HG03108 (cell line): ENCODE results near the gene CPNE9.

Source experiments
- ATAC-seq: cut with Tn5 transposase; IDR thresholded peaks from one replicate; pipeline ENCODE4 v1.9.1; 2021; ENCODE audit warnings: moderate library complexity; ENCODE audit not compliant: unreplicated experiment

The CPNE9 gene

DNA sequence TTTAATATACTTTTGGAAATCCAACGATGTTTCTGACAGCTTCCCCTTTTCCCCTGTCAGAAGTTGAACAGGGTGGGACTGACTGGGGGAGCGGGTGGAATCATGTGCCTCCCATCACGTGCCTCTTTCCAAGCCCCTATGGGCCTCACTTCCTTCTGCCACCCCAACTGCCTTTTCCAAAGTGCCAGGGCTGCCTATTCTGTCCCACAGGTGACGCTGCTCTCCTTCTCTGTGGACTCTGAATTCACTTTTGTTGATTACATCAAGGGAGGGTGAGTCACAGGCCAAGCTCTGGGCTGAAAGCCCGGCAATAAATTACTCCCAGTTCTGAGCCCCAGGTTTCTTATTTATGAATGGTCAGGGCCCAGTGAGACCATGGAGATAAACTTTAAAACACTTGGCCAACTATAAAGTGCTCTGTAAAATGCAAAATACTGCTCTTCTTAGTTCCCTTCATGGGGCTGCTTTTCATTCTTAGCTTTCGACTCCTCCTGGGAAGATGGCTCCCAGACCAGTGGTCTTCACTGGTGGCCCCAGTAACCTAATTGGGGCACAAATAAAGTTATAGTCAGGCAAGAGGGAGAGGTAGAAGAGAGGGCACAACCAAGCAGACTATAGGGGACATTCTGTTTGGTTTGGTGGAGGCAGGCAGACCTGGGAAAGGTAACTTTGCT is 12.3 kb downstream of the CPNE9 start:
- no peak for ATAC-seq

DNA sequence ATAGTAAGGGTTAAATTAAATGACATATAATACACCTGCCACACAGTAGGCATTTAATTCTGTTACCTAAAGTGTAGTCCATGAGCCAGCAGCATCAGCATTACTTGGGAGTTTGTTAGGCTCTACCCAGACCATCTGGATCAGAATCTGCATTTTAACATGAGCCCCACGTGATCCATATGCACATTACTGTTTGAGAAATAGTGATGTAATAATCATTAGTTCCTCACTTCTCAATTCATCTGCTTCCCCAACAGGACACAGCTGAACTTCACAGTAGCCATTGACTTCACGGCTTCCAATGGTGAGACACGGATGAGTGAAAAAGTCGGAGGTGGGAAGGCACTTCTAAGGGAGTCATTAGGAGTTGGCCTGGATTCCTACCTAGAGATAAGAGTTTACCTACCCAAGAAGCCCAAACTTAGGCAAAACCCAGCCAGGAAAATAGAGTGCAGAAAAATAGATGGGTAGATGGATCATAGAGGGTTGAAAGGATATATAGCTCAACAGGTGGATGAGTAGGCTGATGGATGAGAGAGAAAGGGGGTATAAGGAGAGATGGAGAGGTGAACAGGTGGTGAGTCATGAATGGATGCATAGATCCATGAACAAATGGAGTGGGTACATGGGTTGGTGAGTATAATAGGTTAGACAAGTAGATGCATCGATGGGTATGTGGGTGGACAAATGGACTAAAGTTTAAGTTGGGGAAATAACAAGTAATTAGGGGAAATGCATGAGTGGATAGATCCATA is 13.3 kb downstream of the CPNE9 start:
- no peak for ATAC-seq

DNA sequence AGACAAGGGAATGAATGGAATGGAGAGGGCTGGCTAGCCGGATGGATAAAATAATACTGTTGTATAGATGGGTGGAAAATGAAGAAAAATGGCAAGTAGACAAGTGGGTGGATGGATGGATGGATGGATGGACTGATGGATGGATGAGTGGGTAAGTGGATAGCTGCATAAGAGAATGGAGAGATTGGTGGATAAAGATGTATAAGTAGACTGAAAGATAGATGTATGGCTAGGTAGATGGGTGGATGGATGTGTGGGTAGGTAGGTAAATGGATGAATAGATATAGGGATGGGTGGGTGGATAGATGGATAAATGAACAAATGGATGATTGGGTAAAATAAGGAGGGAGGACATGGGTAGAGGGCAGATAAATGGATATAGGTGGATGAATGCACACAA is 13.9 kb downstream of the CPNE9 start:
- no peak for ATAC-seq

DNA sequence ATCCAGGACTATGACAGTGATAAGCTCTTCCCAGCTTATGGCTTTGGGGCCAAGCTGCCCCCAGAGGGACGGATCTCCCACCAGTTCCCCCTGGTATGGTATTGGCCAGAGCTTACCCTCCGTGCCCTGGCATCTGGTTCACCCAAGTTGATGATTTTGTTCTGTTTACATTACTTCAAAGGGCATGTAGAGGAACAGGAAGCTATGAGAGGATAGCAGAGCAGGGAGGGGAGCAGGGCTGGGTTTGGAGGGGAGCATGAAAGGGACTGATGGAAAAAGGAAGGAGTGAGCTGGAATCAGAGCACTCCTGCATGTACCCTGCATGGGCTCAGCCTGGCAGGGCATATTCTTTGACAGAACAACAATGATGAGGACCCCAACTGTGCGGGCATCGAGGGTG is 14.5 kb downstream of the CPNE9 start:
- ATAC-seq, result no peak

DNA sequence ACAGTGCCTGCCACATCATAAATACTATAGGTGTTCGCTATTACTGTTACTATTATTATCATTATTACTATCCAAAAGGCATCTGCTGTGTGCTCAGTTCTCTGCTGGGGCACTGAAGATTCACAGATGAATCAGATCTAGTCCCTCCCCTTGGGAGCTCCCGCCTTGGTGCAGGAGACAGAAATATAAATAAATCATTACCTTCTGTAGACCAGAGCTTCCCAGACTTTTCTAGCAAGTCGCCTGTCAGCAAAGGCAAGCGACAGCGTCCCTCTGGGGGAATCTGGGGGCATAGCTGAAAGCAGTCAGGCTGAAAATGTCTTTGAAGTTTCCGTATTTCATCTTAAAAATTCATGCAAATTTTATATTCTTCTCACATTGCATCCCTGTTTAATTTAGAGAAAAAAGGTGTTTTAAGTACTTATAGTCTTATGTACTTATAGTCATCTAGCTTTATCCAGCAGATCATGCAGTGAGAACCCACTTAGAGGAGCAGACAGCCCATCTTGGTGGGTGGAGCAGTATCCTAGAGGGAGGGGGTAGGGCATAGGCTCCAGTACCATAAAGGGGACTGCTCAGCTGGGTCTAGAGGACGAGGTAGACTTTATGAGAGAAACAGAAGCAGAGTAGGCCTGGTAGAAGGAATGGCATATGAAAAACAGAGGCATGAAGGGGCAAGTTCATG is 17.5 kb downstream of the CPNE9 start:
- no peak for ATAC-seq

DNA sequence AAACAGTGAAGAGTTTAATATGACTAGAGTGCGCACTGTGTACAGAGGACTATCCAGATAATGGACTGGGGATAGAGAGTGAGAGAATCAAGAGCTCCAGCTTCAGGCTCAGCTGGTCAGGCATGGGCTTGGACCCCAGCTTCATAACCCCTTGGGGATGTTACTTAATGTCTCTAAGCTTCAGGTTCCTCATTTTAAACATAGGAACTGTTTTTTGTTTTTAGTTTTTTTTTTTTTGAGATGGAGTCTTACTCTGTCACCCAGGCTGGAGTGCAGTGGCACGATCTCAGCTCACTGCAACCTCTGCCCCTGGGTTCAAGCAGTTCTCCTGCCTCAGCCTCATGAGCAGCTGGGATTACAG is 18.0 kb downstream of the CPNE9 start:
- no peak for ATAC-seq

DNA sequence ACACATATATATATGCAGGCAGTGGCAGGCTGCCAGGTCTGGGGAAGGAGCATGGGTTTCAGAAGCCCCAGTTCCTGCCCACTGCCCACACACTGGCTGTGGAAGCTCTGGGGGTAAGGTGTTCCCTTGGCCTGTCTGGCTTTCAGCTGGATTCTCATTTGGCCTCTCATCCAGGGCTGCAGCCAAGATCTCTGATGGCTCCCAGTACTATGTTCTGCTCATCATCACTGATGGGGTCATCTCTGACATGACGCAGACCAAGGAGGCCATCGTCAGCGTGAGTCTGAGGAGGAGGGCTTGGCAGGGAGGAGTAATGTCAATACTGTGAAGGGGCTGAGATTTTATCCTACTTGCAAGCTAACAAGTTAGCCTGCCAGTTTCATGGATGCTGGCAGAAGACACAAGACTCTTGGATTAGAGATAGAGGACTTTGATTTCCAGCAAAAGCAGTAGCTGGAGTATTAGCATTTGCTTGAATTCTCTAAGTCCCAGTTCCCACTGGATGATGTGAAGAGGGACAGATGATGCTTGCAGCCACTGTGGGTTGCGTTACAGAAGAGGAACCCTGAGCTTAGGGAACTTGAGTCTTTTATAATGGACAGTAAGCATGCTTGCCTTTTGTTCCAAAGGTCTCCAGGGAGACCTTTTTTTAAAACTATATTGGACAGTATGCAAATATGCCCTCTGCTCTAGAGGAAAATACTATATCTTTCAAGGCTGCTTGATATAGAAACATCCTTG is 22.3 kb downstream of the CPNE9 start:
- ATAC-seq, result no peak

DNA sequence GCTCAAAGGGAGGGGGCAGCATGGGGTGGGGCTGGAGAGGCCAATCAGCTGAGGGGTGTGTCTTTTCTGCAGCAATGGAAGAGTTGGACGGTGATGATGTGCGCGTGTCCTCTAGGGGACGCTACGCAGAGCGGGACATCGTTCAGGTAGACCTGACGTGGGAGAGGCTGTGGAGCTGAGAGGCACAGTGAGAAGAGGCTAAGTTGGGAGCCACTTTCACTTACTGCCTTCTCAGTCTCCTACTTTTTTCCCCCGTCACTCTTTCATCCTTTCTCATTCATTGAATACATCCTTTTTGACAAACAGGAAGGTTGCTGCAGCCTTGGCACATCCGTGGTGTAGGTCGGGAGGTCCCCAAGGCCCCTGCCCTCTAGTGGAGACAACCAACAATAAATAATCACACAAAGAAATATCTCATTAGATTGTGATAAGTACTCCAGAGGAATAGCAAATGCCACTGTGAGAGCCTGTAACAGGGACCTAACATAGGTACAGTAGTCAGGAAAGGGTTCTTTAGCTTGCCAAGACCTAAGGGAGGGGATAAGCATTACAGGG is 23.5 kb downstream of the CPNE9 start:
- ATAC-seq, result no peak

DNA sequence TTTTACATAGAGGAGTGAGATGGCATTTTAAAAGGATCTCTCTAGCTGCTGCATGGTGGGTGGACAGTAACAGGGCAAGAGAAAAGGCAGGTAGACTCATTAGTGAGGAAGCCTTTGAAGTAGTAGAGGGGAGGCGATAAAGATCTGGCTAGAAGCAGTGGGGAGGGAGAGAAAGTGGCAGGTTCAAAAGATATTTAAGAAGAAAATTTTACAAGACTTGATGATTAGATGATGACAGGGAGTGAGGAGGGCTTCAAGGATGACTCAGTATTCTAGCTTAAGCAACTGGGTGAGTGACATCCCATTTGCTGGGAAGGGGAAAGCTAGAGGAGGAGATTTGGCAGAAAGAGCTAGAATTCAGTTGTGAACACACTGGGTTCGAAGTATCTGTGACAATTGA is 24.1 kb downstream of the CPNE9 start:
- ATAC-seq, result no peak

DNA sequence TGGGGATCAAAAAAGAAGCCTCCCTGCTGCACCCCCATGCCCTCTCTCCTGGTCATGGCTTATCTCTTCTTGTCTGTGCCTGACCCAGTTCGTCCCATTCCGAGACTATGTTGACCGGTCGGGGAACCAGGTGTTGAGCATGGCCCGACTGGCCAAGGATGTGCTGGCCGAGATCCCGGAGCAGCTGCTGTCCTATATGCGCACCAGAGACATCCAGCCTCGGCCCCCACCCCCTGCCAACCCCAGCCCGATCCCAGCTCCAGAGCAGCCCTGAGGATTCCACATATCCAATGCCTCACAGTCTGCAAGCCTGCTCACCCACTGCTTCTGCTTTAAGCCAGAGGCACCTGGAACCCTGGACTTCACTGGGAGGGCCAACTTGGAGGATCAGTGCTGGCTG is 25.8 kb downstream of the CPNE9 start:
- ATAC-seq, result no peak

DNA sequence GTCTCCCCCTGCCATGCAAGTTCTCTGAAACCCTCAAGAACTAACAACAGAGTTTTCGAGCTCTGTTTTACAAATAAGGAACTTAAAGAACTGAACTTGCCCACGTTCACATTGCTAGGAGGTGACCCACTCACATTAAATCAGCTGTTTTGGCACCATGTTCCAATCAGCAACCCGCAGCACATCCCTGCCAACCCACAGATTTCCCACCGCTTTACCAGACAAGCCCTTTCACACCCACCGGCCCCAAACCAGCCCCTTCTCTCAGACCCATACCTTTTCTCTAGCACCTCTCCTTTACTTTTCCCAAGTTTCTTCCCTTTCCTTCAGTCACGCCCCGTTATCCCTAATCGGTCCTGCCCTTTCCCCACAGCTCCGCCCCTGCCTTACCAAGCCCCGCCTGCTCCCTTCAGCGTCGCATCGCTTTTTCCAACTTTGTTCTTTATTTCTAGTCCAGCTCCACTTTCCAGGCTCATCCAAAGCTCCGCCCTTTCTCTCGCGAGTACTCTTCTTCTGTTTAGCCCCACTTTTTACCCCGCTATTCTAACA is 27.1 kb downstream of the CPNE9 start:
- ATAC-seq, result peak; percentile 33

DNA sequence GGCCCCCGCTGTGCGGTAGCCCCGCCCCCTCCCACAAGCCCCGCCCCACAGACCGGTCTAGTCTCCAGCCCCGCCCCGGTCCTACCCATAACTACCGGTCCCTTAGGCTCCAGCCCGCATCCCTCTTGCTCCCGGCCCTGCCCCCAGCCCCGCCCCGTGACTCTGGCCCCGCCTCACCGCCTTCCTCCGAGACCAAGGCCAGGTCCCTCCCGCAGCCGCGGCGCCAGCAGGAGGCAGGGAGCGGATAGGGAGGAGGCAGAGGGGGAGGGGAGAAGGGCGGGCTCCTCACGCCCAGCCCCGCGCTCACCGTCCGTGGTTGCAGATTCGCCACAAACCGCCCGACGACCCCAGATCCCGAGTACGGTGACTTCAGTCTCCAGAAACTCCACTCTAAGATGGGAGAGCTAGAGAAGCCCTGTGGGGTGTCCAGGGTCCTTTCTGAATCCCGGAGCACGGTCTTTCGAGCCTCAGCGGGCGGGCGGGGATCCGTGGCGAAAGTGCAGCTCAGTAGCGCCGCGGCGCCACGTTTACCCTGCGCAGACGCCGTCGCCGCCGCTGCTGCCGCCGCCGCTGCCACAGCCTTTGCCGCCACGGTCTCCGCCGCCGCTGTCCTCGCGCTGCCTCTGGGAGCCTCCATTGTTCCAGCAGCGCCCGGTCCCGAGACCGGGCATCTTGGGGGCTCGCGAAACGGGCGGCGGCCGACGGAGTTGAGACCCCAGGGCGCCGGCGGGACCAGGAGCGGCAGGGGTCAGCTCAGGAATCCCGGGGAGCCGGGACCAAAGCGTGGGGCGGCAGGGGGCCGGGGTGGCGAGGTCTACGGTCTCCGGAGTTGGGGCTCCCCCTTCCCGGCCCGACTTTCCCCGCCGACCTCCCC is 27.8 kb downstream of the CPNE9 start, which contains the start of gene BRPF1:
Gene BRPF1 (plus strand): TSS at position 530 of the 874 bp plus-strand sequence. CDS start 2,406 bp downstream, outside the sequence.
- ATAC-seq, result peak; percentile 86

DNA sequence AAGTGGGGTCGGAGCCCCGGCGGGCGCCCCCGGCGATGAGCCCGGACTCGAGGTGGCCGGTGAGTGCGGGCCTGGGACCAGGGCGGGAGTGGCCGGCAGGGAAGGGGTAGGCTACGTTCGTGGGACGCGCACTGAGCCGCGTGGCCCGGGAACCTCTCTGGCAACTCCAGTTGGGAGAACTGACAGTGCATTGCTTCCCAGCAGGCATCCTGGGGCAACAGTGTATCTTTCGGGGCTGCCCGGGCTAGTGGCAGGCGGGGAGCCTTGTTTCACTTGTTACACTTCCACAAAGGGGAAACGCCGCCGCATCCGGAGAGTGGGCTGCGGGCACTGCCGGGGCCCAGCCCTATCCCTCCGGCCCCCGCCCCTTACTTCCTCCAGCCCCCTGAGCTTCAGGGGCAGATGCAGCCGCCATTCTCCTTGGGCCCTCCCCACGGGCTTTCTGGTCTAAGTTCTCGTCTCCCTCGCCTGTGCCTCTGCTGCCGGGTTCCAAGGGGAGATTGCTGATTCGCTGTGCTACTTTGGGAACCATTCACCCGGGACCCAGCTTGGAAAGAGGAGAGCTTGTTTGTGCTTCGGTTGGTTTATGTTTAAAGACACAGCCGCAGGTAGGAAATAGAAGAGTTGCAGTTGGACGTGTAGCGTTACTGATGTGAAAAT is 28.6 kb downstream of the CPNE9 start:
- no peak for ATAC-seq

DNA sequence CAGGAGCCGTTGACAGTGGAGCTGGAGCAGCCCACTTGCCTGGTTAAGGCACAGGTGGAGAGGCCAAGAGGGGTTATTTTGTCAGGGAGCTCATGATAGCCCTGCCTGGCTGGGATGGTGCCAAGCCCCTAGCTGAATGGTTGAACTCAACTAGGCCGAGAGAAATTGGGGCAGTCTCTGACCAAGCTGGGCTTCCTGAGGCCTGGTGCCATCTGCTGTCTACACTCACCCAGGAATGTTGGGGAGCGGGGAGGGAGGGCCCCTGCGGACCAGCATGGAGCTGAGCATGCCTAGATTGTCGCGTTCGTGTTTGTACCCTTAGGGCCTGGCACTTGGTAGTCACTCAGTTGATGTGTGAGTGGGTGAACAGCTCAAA is 29.1 kb downstream of the CPNE9 start:
- no peak for ATAC-seq

DNA sequence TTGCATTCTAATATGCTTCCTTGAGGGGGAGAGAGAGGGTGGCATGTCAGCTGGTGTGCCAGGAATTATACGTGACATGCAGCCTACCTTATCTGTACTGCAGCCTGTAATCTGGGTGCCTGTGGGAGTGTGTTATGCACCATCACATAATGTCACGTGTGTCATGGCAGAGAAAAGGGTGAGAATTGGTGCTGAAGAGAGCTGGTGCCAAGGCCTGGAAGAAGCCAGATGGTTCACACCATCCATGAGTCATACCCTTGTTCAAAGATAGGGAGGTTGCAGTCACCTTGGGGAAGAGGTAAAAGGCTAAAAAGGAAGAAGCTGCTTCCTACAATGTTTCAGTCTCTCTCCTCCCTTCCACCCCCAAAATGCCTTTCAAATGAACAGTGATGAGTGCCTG is 33.2 kb downstream of the CPNE9 start:
- ATAC-seq, result no peak

DNA sequence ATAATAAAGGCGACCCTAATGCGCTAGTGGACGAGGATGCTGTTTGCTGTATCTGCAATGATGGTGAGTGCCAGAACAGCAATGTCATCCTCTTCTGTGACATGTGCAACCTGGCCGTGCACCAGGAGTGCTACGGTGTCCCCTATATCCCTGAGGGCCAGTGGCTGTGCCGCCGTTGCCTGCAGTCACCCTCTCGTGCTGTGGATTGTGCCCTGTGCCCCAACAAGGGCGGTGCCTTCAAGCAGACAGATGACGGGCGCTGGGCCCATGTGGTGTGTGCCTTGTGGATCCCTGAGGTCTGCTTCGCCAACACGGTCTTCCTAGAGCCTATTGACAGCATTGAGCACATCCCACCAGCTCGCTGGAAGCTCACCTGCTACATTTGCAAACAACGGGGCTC is 35.5 kb downstream of the CPNE9 start:
- no peak for ATAC-seq

DNA sequence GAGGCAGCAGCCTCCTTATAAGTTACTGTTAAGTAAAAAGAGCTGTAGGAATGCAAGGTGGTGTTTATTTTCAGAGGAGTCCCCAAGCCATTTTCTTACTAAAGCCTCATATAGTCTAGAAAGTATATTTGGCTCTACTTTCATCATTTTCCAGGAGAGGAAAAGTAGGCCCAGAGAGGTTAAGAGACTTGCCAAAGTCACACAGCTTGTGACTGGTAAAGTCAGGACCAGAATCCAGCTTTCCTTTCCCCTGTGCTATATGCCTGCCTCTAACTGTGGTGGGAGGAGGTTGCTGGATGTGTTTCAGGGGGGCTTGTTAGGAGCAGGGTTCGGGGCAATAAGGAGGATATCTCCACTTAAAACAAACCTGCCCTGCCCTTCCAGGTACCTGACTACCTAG is 38.9 kb downstream of the CPNE9 start:
- ATAC-seq, result no peak

DNA sequence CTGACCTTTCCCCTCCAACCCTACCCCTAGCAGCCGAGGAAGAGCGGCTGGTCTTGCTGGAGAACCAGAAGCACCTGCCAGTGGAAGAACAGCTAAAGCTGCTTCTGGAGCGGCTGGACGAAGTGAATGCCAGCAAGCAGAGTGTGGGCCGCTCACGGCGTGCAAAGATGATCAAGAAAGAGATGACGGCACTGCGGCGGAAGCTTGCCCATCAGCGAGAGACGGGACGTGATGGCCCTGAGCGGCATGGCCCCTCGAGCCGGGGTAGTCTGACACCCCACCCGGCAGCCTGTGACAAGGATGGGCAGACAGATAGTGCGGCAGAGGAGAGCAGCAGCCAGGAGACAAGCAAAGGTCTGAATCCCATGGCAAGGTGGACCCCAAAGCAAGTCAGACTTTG is 39.9 kb downstream of the CPNE9 start:
- no peak for ATAC-seq

DNA sequence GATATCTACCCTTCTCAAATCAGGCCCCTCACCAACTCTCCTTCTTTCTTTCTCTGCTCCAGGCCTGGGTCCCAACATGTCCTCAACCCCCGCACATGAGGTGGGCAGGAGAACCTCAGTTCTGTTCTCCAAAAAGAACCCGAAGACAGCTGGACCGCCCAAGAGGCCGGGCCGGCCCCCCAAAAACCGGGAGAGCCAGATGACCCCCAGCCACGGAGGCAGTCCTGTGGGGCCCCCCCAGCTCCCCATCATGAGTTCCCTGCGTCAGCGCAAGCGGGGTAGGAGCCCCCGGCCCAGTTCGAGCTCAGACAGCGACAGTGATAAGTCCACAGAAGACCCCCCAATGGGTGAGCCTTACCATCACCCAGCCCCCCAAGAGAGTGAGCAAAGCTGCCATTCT is 40.5 kb downstream of the CPNE9 start:
- ATAC-seq, result no peak
